ENCODE results near the gene GPR155. TPM values are rescaled to one million over a fixed set of nuclear protein-coding genes. Genes with fewer than 3 reads are reported as not detected.

The GPR155 gene
- total RNA-seq, 4 donors from 2014 or later, result 18.0 to 45.9 (median 32.2) TPM

GRCh38 chr2:174442546-174443510 is 44.0 kb downstream of the GPR155 start:
- no peak overlapping the region for H3K27ac ChIP-seq
- H3K4me1 ChIP-seq, result peaks cover 0 to 16% (median 0%) of the 10 kb centered on the region in 3 donors
- no peaks in the 10 kb centered on the region for H3K9me3 ChIP-seq
- no peak overlapping the region for H3K4me3 ChIP-seq
- ATAC-seq, result no peak
- no peaks in the 10 kb centered on the region for H3K27me3 ChIP-seq
- WGBS, 2 donors (ENCODE audit: low coverage in 1 of 2), result 52 to 69% methylated on average over 2 to 3 of the region's 3 CpGs
- TF ChIP-seq CTCF (IDR thresholded peaks at IDR 0.05), result no peak
- TF ChIP-seq POLR2AphosphoS5 (IDR thresholded peaks at IDR 0.05), result no peak
- TF ChIP-seq POLR2A (IDR thresholded peaks at IDR 0.05), result no peak
- TF ChIP-seq EP300 (IDR thresholded peaks at IDR 0.05), result no peak
- H3K36me3 ChIP-seq, result peaks cover 0 to 63% of the 10 kb centered on the region in 2 donors

DNA sequence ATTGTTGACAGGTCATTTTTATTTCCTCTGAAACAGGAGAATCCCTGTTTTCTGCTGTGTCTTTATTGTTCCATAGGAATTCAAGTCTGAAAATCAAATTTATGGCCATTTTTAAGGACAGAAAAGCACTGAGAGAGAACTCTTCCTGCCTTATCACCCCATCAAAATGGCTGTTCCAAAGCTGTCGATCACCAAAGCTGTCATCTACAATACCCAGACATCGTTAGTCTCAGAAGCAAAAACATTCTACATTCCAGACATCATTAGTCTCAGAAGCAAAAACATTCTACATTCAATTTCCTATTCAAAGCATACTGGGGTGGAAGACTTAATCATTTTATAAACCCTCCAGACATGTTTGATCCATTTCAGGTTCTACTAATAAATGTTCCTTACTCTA is 46.9 kb downstream of the GPR155 start:
- H3K27me3 ChIP-seq, result no peaks in the 10 kb centered on the region
- H3K27ac ChIP-seq, result no peak overlapping the region
- ATAC-seq, result no peak
- no peaks in the 10 kb centered on the region for H3K9me3 ChIP-seq
- 41 to 78% methylated on average over 2 of the region's 2 CpGs for WGBS, 2 donors (ENCODE audit: low coverage in 1 of 2)
- H3K4me3 ChIP-seq, result no peak overlapping the region
- H3K4me1 ChIP-seq, result peaks cover 0 to 15% (median 0%) of the 10 kb centered on the region in 3 donors
- peaks cover 0 to 67% of the 10 kb centered on the region in 2 donors for H3K36me3 ChIP-seq
- no peak for TF ChIP-seq POLR2AphosphoS5 (IDR thresholded peaks at IDR 0.05)

- H3K36me3 ChIP-seq, result peaks cover 0 to 67% of the 10 kb centered on the region in 2 donors
- no peak overlapping the region for H3K27ac ChIP-seq
- ATAC-seq, result no peak
- no peak for TF ChIP-seq POLR2A (IDR thresholded peaks at IDR 0.05)
- no peaks in the 10 kb centered on the region for H3K9me3 ChIP-seq
- no peak overlapping the region for H3K4me3 ChIP-seq
- H3K27me3 ChIP-seq, result no peaks in the 10 kb centered on the region
- peaks cover 0 to 15% (median 0%) of the 10 kb centered on the region in 3 donors for H3K4me1 ChIP-seq
- WGBS, 2 donors (ENCODE audit: low coverage in 1 of 2), result 73 to 82% methylated on average over 2 of the region's 2 CpGs
These were observed 47.5 kb downstream of the GPR155 start for GRCh38 chr2:174439323-174439722.

DNA sequence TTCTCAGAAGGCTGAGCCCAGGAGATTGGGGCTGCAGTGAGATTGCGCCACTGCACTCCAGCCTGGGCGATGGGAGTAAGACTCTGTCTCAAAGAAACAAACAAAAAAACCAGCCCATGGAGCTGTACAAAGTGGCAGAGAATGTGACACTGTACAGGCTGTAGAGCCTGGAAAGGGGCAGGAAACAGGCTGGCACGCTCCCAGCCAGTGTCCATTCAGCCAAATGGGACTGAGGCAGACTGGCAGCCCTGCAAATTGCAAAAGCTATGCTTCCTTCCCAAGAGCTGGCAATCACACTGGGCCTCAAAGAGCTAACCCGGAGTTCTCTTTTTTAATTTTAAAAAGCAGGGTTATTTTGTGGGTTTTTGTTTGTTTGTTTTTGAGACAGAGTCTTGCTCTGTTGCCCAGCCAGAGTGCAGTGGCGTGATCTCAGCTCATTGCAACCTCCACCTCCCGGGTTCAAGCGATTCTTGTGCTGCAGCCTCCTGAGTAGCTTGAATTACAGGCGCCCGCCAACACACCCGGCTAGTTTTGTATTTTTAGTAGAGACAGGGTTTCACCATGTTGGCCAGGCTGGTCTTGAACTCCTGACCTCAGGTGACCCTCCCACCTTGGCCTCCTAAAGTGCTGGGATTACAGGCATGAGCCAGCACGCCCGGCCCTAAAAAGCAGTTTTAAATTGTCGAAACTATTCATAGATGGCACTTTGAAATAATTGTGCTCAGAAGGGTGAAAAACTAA is 48.5 kb downstream of the GPR155 start:
- peak; percentile 41 for ATAC-seq
- Histone ChIP-seq H3K27ac (no peak overlapping the region), H3K36me3 (peaks cover 0 to 66% of the 10 kb centered on the region in 2 donors), H3K4me1 (peaks cover 0 to 14% (median 0%) of the 10 kb centered on the region in 3 donors), H3K27me3 (no peaks in the 10 kb centered on the region), H3K9me3 (no peaks in the 10 kb centered on the region), H3K4me3 (no peak overlapping the region)
- WGBS, 2 donors (ENCODE audit: low coverage in 1 of 2), result 81 to 87% methylated on average over 7 to 13 of the region's 13 CpGs
- TF ChIP-seq CTCF (IDR thresholded peaks at IDR 0.05) (no peak), POLR2AphosphoS5 (IDR thresholded peaks at IDR 0.05) (no peak), POLR2A (IDR thresholded peaks at IDR 0.05) (no peak), EP300 (IDR thresholded peaks at IDR 0.05) (no peak)

DNA sequence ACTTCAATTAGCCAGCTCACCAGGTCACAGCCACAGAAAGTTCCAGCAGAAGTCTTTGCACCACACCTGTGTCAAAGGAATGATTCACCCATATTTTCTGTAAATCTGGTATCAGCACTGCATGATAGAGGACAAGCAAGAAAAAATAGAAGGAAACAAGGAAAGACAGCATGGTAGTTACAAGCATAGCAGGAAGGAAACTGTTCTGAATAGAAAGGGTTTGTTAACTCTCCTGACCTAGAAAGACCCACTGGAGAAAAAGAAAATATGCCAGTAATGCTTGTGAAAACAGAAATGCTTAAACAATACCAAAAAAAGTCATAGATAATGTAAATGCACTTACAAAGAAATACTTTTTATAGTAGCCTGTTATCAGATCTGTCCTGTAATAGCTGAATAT is 50.5 kb downstream of the GPR155 start:
- TF ChIP-seq POLR2A (IDR thresholded peaks at IDR 0.05) (no peak), CTCF (IDR thresholded peaks at IDR 0.05) (no peak), EP300 (IDR thresholded peaks at IDR 0.05) (no peak), POLR2AphosphoS5 (IDR thresholded peaks at IDR 0.05) (no peak)
- no peaks in the 10 kb centered on the region for H3K9me3 ChIP-seq
- no peak overlapping the region for H3K4me3 ChIP-seq
- ATAC-seq, result no peak
- no peak overlapping the region for H3K27ac ChIP-seq
- H3K4me1 ChIP-seq, result peaks cover 0 to 6% (median 0%) of the 10 kb centered on the region in 3 donors
- peaks cover 0 to 70% of the 10 kb centered on the region in 2 donors for H3K36me3 ChIP-seq
- H3K27me3 ChIP-seq, result no peaks in the 10 kb centered on the region

Data from gastroesophageal sphincter (tissue), 4 donors.